GM20431 (cell line): ENCODE data around the gene ATP2A2.

ENCODE experiments used
- in situ Hi-C: fragments of 300-500 bp; cut with MseI, MboI; formaldehyde crosslinking; loops from one replicate; pipeline ENCODE4 v1.15.0; 2020; ENCODE audit warnings: low sequenced_read_pairs; ENCODE audit not compliant: unreplicated experiment

Gene ATP2A2

GRCh38 chr12:110280779-110281548, at the start of gene ATP2A2:
Gene ATP2A2, plus strand, starts transcription at chr12:110281247. Its CDS starts 543 bp downstream, at chr12:110281790.
- in situ Hi-C loops: no loop called here

GRCh38 chr12:110233212-110233903, 47.7 kb upstream of the ATP2A2 start:
- in situ Hi-C loops: loop anchor here (25.0 kb wide), 1 partner anchor 121 kb away; the partner anchor contains the start of gene IFT81

GRCh38 chr12:110234331-110234751, 46.7 kb upstream of the ATP2A2 start:
- in situ Hi-C loops: loop anchor here (25.0 kb wide), 1 partner anchor 122 kb away; the partner anchor contains the start of gene IFT81

- in situ Hi-C loops: loop anchor here (25.0 kb wide), 1 partner anchor 122 kb away; the partner anchor contains the start of gene IFT81
These were observed 46.3 kb upstream of the ATP2A2 start for GRCh38 chr12:110234755-110235154.

- in situ Hi-C loops: loop anchor here (25.0 kb wide), 1 partner anchor 123 kb away; the partner anchor contains the start of gene IFT81
These were observed 45.7 kb upstream of the ATP2A2 start for GRCh38 chr12:110235383-110235782.

DNA sequence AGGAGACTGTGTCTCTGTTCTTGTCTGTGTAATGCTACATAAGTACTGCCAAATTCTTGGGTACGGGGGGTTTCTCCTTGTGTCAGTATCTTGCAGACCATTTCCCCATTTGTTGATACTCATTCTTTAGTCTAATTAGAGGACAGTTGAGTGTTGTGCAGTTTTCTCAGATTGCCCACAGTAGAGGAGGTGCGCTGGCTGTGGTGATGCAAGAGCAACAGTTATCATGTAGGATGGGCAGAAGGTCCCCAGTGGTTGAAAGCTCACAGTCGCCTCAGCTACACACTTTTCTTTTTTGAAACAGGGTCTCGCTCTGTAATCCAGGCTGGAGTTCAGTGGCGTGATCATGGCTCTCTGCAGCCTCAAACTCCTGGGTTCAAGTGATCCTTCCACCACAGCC, 37.8 kb upstream of the ATP2A2 start:
- in situ Hi-C loops: loop anchor here (25.0 kb wide), 1 partner anchor 131 kb away; the partner anchor contains the start of gene IFT81

DNA sequence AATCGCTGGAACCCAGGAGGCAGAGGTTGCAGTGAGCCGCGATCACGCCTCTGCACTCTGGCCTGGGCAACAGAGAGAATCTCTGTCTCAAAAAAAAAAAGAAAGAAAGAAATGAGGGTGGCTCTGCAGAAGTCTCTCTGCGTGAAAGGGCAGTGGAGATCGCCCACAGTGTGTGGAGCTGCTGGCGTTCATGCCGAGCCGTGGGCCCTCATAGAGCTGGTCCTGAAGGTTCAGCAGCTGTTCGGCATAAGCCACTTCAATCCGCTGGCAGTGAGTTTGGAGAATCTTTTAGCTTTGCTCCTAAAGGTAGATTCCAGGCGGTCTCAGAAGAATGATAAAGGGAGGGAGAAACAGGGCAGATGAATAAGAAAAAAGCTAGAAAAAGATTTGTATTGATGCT, 36.7 kb upstream of the ATP2A2 start:
- in situ Hi-C loops: loop anchor here (25.0 kb wide), 1 partner anchor 132 kb away; the partner anchor contains the start of gene IFT81

GRCh38 chr12:110244829-110245228, 36.2 kb upstream of the ATP2A2 start:
- in situ Hi-C loops: loop anchor here (25.0 kb wide), 1 partner anchor 133 kb away; the partner anchor contains the start of gene IFT81

GRCh38 chr12:110245369-110245772, 35.7 kb upstream of the ATP2A2 start:
- in situ Hi-C loops: loop anchor here (25.0 kb wide), 1 partner anchor 133 kb away; the partner anchor contains the start of gene IFT81

DNA sequence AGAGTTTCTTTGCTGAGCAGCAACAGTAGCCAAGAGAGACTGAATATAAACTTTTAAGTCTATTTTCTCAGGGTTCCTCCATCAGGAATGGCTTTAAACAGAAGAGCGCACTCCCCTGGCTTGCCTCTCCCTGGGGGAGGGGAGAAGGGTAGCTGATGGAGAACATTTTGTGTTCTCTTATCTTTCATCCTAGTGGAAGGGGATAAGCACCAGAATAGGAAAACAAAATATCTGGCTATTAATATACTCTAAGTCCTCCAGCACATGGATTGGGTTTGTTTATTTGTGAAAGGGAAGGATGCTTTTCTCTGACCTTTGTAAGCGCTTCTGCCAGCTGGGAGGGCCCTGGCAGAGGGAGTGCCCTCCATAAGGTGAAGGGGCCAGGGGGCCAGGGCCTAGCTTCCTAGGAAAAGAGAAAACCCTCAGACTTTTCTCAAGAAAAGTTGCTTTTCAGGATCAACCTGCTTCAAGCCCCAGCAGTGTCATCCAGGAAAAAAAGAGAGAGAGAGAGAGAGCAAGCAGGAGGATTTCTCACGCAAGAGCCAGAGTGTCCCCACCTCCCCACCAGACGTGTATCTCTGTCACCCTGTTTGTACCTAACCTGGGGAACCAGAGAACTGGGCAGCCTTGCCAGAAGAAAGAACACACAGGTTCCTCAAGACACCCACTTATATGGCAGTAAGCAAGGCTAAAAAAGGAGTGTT, 34.3 kb upstream of the ATP2A2 start:
- in situ Hi-C loops: loop anchor here (25.0 kb wide), 1 partner anchor 134 kb away; the partner anchor contains the start of gene IFT81

DNA sequence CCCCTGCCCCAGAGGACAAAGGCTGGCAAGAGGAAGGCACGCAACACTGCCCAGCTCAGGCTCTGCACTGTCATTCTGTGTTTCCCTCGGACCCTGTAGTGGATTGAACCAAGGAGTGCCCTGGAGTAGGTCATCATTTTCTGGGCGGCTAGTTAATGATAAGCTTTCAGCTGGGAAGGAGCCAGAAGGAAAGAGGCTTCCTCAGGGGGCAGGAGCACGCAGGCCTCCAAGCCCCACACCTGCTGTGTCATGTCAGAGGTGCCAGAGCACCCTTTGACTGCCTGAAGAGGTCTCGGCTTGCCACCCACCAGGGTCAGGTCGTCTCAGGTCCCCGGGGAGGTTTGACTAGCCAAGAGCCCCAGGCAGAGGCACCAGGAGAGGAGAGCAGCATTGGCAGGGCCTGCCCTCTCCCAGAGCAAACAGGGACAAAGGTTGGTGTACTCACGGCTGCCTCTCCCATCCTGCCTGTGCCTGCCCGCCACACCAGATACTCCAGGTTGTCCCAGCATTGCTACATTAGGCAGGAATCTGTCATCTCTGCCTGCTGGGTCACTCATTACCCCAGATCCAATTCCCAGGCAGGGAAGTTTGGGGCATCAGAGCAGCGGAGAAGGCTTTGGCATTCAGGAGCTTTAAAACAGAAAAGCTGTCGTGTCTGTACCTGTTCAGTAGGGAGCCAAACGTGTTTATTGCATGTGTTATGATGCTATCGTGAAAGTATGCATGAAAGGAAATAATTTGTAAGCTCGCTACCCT, 33.5 kb upstream of the ATP2A2 start:
- in situ Hi-C loops: loop anchor here (25.0 kb wide), 1 partner anchor 135 kb away; the partner anchor contains the start of gene IFT81

DNA sequence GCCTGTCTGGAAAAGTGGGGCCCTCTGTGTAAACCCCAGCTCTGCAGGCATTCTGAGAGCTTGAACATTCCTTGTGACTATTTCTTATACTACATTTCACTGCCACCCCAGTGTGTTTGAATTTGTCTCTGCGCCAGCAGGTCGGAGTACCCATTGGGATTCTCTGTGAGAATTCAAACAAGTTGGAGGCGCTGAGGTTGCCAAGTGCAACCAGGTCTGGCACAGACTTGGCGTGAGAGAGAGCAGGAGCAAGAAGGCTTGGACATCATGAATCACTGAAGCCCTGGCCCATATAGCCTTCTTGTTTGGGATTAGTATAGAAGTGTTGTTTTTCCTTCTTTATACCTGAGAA, 33.0 kb upstream of the ATP2A2 start:
- in situ Hi-C loops: loop anchor here (25.0 kb wide), 1 partner anchor 136 kb away; the partner anchor contains the start of gene IFT81

GRCh38 chr12:110249105-110249504, 31.9 kb upstream of the ATP2A2 start:
- in situ Hi-C loops: loop anchor here (25.0 kb wide), 1 partner anchor 137 kb away; the partner anchor contains the start of gene IFT81

GRCh38 chr12:110249716-110250225, 31.3 kb upstream of the ATP2A2 start:
- in situ Hi-C loops: loop anchor here (25.0 kb wide), 1 partner anchor 137 kb away; the partner anchor contains the start of gene IFT81

DNA sequence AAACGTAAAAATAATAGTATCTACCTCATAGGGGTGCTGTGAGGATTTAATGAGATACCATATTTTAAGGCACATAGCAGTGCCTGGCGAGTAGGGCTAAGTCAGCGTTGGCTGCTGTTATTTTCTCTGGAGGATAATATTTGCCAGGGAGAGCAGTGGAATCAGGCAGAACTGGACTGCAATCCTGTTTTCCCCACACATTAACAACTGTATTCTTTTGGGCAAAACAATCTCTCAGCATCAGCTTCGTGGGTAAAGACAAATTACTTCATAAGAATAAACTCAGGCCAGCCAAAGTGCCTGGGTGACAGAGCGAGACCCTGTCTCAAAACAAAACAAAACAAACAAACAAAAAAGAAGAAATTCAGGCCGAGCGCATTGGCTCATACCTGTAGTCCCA, 29.7 kb upstream of the ATP2A2 start:
- in situ Hi-C loops: no loop called here

DNA sequence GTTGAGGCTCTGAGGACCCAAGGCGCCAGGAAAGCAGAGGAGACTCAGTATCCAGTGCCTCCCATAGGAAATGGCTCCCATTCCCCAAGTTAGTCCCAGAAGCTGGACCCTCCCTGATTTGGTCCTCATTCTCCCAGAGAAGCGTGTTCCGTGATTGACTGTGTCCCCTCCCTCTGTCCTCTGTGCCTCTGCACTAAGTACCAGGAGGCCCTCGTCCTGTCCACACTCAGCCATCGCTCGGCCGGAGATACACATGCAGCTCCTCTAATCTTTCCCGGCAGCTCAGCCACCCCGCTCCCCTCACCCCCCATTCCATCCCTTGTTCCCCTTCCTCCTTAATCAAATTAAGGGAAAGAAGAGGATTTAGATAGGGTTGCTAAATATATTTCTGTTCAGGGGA, 28.3 kb upstream of the ATP2A2 start:
- in situ Hi-C loops: no loop called here

- in situ Hi-C loops: no loop called here
These were observed 27.9 kb upstream of the ATP2A2 start for GRCh38 chr12:110253176-110253575.

GRCh38 chr12:110254971-110255540, 26.0 kb upstream of the ATP2A2 start:
- in situ Hi-C loops: no loop called here
